Daoy (cell line): ENCODE data around the gene SCN3B. TPM values are rescaled to one million over a fixed set of nuclear protein-coding genes. Genes with fewer than 3 reads are reported as not detected.

Source experiments
- total RNA-seq: library from RNA; depleted of rRNA; stranded (reverse); fragments of >200 nt; shearing (Covaris generic); gene quantifications from 2 replicates; pipeline ENCODE4 v1.2.3, GENCODE V29; 2014; rRNA removed

The SCN3B gene
- total RNA-seq, 1 experiment from 2014 or later: 0.34 TPM

Other genes starting within 250 kb of the SCN3B start
- gene GRAMD1B, start 224.4 kb downstream of the SCN3B start, total RNA-seq: 2.3 and 4.1 TPM in 2 replicates
- 4.4 and 5.7 TPM in 2 replicates for gene ZNF202, start 87.0 kb upstream of the SCN3B start, total RNA-seq
- not detected in 2 replicates for gene OR6X1, start 99.9 kb upstream of the SCN3B start, total RNA-seq
- not detected in 2 replicates for gene OR6M1, start 151.7 kb upstream of the SCN3B start, total RNA-seq
- not detected in 2 replicates for gene TMEM225, start 231.0 kb upstream of the SCN3B start, total RNA-seq
- not detected in 2 replicates for gene OR8D4, start 247.5 kb upstream of the SCN3B start, total RNA-seq